HepG2 (cell line): ENCODE measurements around the gene DDX4.
"Not testable (repeated sequence)": the region's sequence is repeated elsewhere in the genome, so short reads cannot be mapped to it uniquely, and the experiment has no call there.

Source experiments
- ASH2L ChIP-seq: fragments of 300-600, 200-600 bp; sonication (generic); IDR thresholded peaks from 2 replicates; pipeline ENCODE4 v1.7.0; 2017; ENCODE audit warnings: low read depth, mild to moderate bottlenecking, moderate library complexity, mixed read lengths, low read length; ENCODE audit not compliant: insufficient read length
- EHMT2 ChIP-seq: fragments of 200-600 bp; sonication (generic); IDR thresholded peaks from 2 replicates; pipeline ENCODE4 v1.7.0; 2017; ENCODE audit warnings: antibody characterized with exemption, low read depth, low read length, borderline replicate concordance
- KDM1A ChIP-seq: IDR thresholded peaks from 2 replicates; pipeline ENCODE4 v1.6.1; 2016; ENCODE audit warnings: missing compliant biosample characterization
- ZNF207 ChIP-seq: fragments of 450-650 bp; IDR thresholded peaks from 2 replicates; pipeline ENCODE4 v1.6.1; 2016; ENCODE audit warnings: antibody characterized with exemption, borderline replicate concordance
- ZNF460 ChIP-seq: sonication (generic); formaldehyde crosslinking; IDR thresholded peaks from 2 replicates; pipeline ENCODE4 v1.5.1; 2020; ENCODE audit warnings: missing genetic modification reagents, mild to moderate bottlenecking, borderline replicate concordance
- ZNF501 ChIP-seq: sonication (generic); formaldehyde crosslinking; IDR thresholded peaks from 2 replicates; pipeline ENCODE4 v1.5.1; 2020; ENCODE audit warnings: mild to moderate bottlenecking, moderate library complexity, missing genetic modification reagents
- ZNF766 ChIP-seq: sonication (generic); formaldehyde crosslinking; IDR thresholded peaks from 2 replicates; pipeline ENCODE4 v1.5.0; 2020; ENCODE audit warnings: missing genetic modification reagents, borderline replicate concordance
- TF ChIP-seq, protein P1 (sequence below), 2 experiments: fragments of 450-650 bp in 1 of 2; sonication (generic) in 1 of 2; formaldehyde crosslinking in 1 of 2; IDR thresholded peaks; 2 replicates each; pipeline versions ENCODE4 v1.6.1 to v1.8.0; 2016 to 2022; ENCODE audit warnings: antibody characterized with exemption in 1 of 2, mild to moderate bottlenecking in 1 of 2, missing genetic modification reagents in 1 of 2
- TF ChIP-seq, protein P2 (sequence below): sonication (generic); formaldehyde crosslinking; IDR thresholded peaks from 2 replicates; pipeline ENCODE4 v1.5.0; 2020; ENCODE audit warnings: mild to moderate bottlenecking, missing genetic modification reagents, moderate library complexity
- TF ChIP-seq, protein P3 (sequence below): sonication (generic); formaldehyde crosslinking; IDR thresholded peaks from 2 replicates; pipeline ENCODE4 v1.4.0; 2020; ENCODE audit warnings: mild to moderate bottlenecking, missing genetic modification reagents
- TF ChIP-seq, protein P4 (sequence below): IDR thresholded peaks from 2 replicates; pipeline ENCODE4 v1.6.1; 2012; ENCODE audit warnings: inconsistent platforms

DNA sequence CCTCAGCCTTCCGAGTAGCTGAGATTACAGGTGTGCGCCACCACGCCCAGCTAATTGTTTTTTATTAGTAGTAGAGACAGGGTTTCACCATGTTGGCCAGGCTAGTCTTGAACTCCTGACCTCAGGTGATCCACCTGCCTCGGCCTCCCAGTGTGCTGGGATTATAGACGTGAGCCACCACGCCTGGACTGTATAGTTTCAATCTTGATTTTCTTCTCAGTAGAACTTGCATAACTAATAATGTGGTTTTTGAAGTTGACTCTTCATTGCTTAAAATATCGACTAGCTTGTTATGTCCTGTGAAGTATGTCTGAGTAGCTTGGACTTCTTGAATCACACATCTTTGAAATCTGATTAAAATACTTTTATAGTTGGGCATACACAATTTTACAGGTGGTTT lies 23.9 kb downstream of the DDX4 start:
- TF ChIP-seq, protein P1, sequence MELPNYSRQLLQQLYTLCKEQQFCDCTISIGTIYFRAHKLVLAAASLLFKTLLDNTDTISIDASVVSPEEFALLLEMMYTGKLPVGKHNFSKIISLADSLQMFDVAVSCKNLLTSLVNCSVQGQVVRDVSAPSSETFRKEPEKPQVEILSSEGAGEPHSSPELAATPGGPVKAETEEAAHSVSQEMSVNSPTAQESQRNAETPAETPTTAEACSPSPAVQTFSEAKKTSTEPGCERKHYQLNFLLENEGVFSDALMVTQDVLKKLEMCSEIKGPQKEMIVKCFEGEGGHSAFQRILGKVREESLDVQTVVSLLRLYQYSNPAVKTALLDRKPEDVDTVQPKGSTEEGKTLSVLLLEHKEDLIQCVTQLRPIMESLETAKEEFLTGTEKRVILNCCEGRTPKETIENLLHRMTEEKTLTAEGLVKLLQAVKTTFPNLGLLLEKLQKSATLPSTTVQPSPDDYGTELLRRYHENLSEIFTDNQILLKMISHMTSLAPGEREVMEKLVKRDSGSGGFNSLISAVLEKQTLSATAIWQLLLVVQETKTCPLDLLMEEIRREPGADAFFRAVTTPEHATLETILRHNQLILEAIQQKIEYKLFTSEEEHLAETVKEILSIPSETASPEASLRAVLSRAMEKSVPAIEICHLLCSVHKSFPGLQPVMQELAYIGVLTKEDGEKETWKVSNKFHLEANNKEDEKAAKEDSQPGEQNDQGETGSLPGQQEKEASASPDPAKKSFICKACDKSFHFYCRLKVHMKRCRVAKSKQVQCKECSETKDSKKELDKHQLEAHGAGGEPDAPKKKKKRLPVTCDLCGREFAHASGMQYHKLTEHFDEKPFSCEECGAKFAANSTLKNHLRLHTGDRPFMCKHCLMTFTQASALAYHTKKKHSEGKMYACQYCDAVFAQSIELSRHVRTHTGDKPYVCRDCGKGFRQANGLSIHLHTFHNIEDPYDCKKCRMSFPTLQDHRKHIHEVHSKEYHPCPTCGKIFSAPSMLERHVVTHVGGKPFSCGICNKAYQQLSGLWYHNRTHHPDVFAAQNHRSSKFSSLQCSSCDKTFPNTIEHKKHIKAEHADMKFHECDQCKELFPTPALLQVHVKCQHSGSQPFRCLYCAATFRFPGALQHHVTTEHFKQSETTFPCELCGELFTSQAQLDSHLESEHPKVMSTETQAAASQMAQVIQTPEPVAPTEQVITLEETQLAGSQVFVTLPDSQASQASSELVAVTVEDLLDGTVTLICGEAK (IDR thresholded peaks at IDR 0.05), result not testable (repeated sequence)
- TF ChIP-seq, protein P1 (CRISPR knock-in tag; IDR thresholded peaks at IDR 0.05), result not testable (repeated sequence)
- TF ChIP-seq, protein P2, sequence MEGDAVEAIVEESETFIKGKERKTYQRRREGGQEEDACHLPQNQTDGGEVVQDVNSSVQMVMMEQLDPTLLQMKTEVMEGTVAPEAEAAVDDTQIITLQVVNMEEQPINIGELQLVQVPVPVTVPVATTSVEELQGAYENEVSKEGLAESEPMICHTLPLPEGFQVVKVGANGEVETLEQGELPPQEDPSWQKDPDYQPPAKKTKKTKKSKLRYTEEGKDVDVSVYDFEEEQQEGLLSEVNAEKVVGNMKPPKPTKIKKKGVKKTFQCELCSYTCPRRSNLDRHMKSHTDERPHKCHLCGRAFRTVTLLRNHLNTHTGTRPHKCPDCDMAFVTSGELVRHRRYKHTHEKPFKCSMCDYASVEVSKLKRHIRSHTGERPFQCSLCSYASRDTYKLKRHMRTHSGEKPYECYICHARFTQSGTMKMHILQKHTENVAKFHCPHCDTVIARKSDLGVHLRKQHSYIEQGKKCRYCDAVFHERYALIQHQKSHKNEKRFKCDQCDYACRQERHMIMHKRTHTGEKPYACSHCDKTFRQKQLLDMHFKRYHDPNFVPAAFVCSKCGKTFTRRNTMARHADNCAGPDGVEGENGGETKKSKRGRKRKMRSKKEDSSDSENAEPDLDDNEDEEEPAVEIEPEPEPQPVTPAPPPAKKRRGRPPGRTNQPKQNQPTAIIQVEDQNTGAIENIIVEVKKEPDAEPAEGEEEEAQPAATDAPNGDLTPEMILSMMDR (CRISPR knock-in tag), result not testable (repeated sequence)
- not testable (repeated sequence) for TF ChIP-seq KDM1A; ZNF207; ZNF766 (CRISPR knock-in tag); ZNF501 (CRISPR knock-in tag); ASH2L; EHMT2; ZNF460 (CRISPR knock-in tag)
- TF ChIP-seq, protein P3, sequence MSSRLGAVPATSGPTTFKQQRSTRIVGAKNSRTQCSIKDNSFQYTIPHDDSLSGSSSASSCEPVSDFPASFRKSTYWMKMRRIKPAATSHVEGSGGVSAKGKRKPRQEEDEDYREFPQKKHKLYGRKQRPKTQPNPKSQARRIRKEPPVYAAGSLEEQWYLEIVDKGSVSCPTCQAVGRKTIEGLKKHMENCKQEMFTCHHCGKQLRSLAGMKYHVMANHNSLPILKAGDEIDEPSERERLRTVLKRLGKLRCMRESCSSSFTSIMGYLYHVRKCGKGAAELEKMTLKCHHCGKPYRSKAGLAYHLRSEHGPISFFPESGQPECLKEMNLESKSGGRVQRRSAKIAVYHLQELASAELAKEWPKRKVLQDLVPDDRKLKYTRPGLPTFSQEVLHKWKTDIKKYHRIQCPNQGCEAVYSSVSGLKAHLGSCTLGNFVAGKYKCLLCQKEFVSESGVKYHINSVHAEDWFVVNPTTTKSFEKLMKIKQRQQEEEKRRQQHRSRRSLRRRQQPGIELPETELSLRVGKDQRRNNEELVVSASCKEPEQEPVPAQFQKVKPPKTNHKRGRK, result not testable (repeated sequence)
- TF ChIP-seq, protein P4, sequence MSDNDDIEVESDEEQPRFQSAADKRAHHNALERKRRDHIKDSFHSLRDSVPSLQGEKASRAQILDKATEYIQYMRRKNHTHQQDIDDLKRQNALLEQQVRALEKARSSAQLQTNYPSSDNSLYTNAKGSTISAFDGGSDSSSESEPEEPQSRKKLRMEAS, result not testable (repeated sequence)
